ENCODE results near the gene SLC9A9.
"Not testable (repeated sequence)": the region's sequence is repeated elsewhere in the genome, so short reads cannot be mapped to it uniquely, and the experiment has no call there.

Gene SLC9A9

DNA sequence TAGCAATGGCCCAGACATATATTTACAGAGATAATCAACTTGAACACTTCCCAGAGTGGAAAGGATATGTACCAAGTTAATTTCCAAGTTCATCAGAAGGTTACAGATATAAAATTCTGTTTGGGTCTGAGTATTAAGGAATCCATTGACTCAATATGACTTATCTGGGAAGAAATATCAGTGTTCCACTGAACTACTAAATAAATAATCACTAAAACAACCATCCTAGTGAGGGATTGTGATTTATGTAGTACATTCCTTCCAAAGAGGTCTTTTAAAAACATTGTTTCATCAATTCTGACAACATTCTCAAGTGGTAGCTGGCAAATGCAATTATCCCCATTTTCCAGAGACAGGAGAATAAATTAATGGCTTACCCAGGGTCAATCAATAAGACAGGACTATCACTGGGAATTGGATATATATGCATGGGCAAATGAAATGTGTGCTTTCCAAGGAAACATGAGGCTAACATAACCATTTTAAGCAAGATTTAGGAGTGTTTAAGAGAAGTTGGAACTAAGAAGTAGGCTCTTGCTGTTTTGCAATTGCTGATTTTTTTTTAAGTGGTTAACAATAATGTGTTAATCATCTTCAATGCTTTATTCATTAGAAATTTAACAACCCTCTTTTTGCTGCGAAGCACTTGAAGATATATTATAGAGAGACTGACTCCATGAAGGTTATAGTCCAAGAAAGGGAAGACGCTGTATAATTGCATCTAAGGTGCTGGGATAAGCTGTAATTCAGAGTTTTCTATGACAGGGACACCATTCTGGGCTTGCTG lies 37.9 kb downstream of the SLC9A9 start:
- DNase-seq (ENCODE audit: low read depth): no peak

DNA sequence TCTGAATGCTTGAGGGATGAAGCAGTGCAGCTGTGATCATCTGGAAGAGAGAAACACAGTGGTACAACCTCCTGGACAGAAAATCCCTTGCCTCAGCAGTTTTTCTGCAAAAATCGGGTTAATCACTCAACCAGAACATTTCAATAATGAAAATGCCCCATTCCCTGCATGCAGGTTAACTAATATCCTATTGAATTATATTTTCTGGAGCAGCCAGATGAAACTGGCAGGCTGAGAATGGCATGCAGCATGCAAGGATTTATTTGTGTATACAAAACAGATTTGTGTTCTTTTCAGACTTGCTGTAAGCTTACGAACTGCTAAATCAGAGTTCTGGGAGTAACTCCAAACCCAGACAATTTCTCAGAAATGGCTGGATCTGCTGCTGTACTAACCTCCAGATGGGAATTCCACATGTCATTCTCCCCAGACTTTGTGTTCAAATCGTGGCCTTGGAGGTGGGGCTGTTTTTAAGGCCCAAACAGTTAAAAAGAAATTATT lies 39.1 kb downstream of the SLC9A9 start:
- DNase-seq (ENCODE audit: low read depth): peak; percentile 28

DNA sequence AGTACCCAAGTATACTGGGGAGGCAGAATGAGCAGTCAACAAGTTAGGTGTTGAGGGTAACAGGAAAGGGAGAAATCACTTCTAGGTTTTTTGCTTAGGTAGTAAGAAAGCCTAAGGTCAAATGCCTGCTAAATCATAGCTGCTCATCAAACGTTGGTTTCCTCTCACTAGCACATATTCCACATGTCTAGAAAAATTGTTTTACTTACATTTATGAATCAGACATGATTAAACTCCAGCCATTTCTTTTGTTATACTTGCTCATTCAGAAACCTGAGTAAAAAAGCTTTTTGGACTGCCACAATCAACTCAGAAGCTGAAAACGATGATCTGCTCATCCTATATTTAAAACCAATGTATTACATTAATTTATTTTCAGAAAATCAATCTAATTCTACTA lies 40.2 kb downstream of the SLC9A9 start:
- no peak for DNase-seq (ENCODE audit: low read depth)

DNA sequence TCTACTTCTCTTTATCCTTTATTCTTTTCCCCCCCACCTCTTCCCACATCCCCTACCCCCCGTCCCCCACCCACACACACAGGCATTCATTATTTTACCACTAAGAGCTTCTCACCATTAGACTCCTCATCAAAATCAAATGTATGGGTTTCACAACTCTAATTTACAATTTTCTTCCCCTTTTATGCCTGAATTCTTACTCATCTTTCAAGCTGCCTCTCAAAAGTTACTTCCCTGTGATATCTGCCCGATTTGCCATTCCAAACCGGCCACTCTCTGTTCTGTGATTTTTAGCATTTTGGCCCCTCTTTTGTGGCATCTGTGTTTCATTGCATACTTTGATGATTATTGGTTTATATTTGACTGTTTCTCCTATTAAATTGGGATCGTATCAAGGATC lies 42.2 kb downstream of the SLC9A9 start:
- DNase-seq (ENCODE audit: low read depth): no peak

DNA sequence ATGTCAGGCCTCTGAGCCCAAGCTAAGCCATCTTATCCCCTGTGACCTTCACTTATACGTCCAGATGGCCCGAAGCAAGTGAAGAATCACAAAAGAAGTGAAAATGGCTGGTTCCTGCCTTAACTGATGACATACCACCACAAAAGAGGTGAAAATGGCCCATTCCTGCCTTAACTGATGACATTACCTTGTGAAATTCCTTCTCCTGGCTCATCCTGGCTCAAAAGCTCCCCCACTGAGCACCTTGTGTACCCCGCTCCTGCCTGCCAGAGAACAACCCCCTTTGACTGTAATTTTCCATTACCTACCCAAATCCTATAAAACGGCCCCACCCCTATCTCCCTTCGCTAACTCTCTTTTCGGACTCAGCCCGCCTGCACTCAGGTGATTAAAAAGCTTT lies 42.8 kb downstream of the SLC9A9 start:
- not testable (repeated sequence) for DNase-seq (ENCODE audit: low read depth)

DNA sequence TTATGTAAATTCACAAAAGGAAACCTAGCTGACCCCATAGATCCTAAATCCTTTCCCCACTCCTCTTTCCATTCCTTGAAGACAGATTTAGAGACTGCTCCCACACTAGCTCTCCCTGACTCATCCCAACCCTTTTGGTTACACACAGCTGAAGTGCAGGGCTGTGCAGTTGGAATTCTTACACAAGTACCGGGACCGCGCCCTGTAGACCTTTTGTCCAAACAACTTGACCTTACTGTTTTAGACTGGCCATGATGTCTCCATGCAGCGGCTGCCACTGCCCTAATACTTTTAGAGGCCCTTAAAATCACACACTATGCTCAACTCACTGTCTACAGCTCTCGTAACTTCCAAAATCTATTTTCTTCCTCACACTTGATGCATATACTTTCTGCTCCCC lies 47.2 kb downstream of the SLC9A9 start:
- DNase-seq (ENCODE audit: low read depth): not testable (repeated sequence)

DNA sequence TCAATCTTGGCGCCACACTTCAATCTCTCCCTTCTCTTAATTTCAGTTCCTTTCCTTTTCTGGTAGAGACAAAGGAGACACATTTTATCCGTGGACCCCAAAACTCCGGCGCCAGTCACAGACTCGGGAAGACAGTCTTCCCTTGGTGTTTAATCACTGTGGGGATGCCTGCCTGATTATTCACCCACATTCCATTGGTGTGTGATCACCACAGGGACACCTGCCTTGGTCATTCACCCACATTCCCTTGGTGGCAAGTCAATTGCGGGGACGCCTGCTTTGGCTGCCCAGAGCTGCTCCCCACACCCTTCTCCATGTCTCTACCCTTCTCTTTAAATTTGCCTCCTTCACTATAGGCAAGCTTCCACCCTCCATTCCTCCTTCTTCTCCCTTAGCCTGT lies 50.1 kb downstream of the SLC9A9 start:
- DNase-seq (ENCODE audit: low read depth): not testable (repeated sequence)

DNA sequence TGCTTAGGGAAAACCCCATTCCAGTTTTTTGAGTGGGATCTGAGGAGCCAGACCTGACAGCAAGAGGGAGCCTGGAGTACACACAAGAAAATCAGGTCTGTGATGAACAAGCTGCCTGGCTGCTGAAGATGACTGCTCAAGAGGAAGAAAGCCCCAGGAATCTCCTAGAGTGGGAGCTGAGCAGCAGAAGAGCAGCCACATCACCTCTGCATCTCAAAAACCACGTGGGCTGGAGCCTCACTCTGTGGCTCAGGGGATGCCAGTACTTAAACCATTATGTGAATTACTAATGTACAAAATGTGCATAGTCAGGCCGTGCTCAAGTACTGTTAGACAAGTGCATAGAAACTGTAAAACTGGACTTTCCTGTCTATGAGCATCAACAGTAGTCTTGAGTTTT lies 52.4 kb downstream of the SLC9A9 start:
- DNase-seq (ENCODE audit: low read depth): no peak

DNA sequence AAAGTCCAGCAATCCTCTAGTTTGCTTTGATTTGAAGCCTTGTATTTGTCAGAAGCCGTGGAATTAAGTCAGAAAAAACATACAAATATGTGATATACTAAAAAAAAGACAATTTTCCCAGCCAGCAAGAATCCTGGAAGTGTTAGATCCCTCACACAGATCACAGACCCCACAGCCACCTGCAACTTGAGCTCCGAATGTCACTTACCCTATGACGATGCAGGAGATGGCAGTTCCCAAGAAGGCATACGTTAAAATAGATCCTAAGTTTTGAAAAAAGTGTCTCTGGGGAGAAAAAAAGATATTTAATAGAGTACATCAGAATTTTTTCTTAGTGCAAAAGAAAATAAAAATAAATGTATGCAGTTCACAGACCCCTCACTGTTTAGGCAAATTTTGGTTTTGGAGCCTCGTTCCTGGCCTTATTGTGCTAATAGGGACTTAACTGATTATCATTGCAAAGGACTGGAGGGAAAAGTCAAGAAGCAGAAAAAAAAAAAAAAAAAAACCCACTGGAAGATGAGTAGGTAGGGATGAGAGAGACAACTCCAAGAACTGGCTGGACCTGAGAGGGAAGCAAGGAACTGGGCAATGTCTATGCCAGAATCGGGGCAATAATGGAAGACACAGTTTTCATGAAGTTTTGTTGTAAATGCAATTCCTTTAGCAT lies 53.3 kb downstream of the SLC9A9 start:
- no peak for DNase-seq (ENCODE audit: low read depth)

DNA sequence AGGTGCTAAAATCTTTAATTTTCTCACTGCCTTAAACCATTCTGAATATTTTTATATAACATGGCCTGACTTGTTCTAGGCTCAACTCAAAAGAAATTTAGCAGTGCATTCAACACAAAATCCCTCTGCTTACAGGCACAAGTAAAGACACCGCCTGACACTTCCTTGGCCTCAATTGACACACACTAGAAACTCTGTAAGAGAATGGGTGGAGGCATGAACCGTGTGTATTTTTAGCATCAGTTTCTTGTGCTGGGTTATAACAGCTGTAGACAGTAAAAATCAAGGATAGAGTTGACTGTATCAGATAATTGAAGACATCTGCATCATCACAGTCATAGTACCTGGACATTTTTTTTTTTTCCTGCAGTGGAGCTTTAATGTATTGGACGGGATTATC lies 54.3 kb downstream of the SLC9A9 start:
- no peak for DNase-seq (ENCODE audit: low read depth)

DNA sequence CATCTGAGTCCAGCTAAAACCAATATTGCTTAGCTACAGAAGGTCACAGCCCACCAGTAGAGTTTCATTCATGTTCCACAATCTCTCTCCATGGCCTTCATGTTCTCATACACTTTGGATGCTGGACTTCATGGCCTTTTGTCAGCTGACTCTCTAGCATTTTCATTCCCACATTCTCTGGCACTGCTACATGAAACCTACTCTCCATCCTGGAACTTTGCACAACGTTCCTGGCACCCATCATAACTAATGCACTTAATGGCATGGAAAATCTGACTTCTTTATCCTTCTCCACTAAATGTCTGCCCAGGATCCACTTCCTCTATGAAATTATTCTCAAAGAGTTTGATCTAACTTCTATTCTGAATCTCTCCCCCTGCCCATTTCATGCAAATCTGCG lies 56.9 kb downstream of the SLC9A9 start:
- no peak for DNase-seq (ENCODE audit: low read depth)

DNA sequence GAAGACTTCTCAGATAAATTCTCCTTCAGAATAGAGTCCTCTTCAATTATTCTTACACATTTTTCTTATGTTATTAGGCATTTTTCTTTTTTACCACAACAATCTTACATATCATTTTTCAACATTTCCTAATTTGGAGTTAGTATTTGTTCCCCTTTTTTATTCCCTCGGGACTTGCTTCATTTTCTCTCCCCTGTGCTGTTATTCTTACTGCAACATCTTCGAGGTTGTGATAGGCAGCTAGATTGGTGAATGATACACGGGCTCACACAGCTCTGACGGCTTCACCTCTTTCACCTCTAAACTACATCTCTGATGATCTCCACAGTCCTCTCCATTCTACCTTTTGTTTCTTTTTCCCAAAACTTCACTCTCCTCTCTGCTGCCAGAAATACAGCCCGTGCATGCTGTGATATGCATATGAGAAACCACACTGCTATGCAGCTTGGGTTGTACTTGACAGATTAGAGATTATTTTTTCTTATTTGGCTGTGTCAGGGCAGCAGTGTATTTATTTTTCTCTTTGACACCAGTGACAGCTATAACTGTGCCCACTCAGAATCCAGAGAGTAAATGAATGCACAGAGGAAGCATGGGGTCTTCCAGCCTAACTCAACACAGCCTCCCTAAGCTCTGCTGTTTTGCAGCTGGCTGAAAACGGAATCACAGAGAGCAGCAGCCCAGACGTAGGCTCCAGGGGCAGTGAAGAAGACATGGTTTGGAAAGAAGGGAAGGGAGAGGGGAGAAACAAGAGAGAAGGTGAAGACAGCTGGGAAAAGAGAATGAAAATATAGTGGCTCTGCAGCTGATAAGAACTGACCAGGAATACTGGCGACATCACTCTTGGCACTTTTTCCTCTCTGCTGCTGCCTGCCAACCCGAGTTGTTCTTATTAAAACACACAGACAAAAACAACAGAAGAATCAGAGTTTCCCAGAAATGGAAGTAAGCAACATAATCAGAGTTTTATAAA lies 61.8 kb downstream of the SLC9A9 start:
- DNase-seq (ENCODE audit: low read depth): no peak

DNA sequence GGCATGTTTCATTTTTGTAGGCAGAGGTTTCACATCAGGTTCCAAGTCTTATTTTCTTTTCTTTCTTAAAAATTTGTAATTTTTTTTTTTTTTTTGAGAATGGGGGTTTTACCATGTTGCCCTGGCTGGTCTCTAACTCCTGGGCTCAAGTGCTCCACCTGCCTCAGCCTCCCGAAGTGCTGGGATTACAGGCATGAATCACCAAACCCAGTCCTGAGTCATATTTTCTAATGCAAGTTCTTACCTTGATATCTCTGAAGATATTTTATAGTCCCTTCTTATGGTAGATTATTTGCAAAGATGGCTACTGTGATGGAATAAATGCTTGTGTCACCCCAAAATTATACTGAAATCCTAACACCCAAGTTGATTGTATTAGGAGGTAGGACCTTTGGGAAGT lies 63.8 kb downstream of the SLC9A9 start:
- DNase-seq (ENCODE audit: low read depth): no peak

DNA sequence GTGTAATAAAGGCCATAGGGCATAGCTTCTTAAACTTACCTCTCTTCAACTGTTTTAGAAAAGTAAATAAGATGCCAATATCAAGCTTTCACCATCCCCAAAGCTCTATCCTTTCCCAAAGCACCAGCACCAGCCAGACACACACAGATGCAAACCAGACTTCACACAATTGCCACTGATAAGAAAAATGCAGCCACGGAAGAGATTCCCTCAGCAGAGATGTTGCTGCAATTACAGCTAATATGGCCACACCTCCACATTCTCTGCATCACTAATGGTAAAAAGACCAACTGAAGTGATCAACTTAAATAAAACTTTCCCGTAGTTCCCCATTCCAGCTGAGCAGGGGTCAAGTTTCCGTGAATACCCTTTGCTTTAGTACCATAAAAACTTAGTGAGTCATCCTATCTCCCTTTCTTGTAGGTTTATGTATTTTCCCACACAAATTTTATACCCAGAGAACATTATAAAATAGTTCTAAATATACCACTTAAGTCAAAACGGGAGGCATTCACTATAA lies 64.4 kb downstream of the SLC9A9 start:
- no peak for DNase-seq (ENCODE audit: low read depth)

DNA sequence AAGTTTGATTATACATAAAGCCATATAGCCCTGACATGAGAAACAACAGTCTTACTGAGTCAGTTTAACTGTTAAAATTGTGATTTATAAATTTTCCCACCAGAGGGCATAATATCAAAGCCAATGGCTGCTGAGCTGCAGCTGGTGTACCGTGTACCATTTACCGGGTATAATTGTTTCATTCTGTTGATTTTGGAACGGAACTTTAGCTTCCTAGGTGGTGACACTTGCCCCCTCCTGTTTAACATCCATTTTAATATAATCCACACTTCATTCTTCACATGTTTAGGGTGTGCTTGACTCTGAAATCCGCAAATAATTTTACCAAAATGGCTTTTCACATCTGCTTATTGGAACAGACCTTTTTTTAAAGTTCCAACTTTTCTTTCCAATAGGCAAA lies 72.8 kb downstream of the SLC9A9 start:
- no peak for DNase-seq (ENCODE audit: low read depth)

DNA sequence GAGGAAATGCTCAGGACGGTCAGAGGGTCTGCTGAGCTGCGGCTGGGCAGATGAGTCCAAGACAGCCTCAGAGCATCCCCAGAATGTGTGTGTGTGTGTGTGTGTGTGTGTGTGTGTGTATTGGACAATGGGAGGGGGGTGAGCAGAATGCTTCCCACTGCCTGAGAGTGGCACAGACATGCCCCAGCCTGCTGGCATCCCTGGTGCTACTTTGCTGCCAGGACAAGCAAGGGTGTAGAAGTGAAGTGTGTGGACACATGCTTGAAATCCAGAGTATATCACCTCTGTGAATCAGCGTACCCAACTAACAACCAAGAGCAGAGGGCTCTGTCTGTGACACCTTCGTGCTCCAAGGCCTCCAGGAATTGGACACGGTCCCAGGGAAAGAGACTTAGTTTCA lies 76.3 kb downstream of the SLC9A9 start:
- no peak for DNase-seq (ENCODE audit: low read depth)

DNA sequence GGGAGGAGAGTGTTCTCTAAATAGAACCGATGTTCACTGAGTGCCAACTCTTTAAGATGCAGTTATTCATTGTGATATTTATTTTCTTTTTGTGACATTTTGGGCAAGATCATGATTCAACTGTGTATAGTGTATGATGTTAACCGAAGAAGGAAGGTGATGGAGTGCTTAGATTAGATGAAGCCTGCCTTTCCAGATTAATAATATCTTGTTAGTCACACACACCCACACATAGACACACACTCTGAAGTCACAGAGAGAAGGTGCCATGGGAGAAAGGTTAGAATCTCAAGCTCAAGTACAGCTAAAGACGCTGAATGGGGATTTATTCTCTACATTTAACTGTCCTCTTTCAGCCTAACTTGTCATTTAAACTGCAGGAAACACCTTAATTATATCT lies 77.0 kb downstream of the SLC9A9 start:
- DNase-seq (ENCODE audit: low read depth): no peak

DNA sequence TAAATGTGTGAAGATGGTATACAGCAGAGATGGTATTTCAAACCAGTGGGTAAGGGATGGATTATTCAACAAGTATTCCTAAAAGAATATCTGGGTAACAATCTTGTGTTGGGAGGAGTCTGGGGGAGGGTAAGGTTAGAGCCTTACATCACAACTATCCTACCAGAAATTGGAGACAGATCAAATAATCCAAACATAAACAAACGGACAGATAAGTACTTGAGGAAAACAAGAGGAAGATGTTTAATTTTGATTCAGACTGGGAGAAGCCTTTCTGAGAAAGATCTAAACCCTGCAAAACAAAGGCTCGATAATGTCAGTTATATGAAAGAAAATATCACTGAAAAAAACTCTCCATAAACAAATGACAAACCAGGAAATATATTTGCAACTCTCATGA lies 77.9 kb downstream of the SLC9A9 start:
- DNase-seq (ENCODE audit: low read depth): no peak

DNA sequence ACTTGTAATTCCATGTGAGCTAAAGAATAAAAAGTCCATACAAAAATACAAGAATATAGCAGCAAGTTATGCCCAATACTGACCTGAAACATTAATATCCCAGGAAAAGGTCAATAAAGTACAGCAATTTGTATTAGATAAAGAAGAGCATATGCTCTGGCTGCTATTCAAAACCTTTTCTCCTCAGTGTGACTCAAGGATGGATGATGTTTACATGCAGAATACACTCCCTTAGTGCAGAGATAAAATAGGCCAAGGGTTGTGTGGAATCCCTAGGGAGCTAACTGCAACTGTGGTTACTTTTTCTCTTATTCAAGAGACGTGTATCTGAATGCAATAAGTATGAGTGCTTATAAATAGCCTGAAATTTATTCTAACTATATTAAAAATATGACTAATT lies 78.7 kb downstream of the SLC9A9 start:
- DNase-seq (ENCODE audit: low read depth): peak; percentile 25

DNA sequence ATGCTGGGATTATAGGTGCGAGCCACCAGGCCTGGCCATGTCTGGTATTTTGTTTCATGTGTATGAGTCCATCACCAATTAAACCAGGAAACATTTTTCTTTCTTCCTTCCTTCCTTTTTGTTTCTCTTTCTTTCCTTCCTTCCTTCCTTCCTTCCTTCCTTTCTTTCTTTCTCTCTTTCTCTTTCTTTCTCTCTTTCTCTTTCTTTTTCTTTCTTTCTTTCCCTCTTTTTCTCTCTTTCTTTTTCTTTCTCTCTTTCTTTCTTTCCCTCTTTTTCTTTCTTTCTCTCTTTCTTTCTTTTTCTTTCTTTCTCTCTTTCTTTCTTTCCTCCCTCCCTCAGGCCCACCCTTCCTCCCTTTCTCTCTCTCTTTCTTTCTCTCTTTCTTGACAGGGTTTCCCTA lies 83.4 kb downstream of the SLC9A9 start:
- no peak for DNase-seq (ENCODE audit: low read depth)

DNA sequence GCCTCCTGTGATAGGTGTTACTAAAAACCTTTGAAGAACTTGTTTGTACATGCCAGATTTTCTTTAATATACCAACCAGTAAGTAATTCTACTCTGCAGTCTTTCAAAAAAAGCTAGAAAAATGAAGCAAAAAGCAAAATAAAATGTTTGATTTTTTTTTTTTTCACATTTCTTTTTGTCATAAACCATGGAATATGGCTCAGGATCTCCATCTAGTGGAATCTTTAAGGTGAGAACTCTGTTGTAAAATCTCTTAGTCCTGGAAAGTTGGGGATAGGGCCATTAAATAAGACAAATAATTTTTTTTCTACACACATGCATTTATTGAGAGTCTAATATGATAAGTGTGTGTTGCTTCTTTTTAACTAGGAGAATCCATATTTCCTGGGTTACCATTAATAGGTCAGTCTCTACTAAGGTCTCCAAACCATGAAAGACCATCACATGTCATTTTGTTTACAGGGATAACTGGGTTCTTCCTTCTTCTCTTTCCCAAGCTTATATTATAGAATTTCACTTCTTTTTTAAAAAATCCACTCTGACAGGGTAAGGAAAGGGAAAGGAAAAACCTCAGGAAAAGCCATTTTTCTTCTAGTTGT lies 84.6 kb downstream of the SLC9A9 start:
- no peak for DNase-seq (ENCODE audit: low read depth)

DNA sequence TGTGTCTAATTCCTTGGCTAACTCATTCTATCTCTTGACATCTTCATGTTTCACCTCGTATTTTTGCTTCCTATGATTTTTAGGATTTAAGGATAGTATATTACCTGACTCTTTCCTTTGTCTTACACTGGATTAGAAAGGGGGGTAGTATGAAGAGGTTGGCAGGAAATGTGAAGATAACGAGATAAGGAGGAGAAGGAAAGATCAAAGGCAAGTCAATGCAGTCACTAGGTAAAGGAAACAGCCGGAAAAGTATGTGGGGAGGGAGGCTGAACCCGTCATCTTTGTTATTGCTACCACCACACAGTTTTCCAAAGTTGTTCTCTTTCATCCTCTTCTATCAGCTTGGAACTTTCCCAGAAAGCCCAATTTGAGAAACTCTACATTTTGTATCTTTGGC lies 90.6 kb downstream of the SLC9A9 start:
- no peak for DNase-seq (ENCODE audit: low read depth)

Measured in GM04503 (cell line).